SU-DHL-6 (cell line): ENCODE results near the gene GCN1.

Experiments
- CTCF ChIP-seq: fragments of 200-600 bp; sonication (generic); IDR thresholded peaks from one replicate; pipeline ENCODE4 v1.5.1; 2017; ENCODE audit warnings: antibody characterized with exemption, mild to moderate bottlenecking, low read length, moderate library complexity; ENCODE audit not compliant: insufficient read depth, poor library complexity, severe bottlenecking
- EZH2phosphoT487 ChIP-seq: fragments of 200-600 bp; sonication (generic), shearing (Covaris generic); conservative IDR thresholded peaks from 2 replicates; pipeline ENCODE4 v1.6.1; 2018; ENCODE audit warnings: mild to moderate bottlenecking, antibody characterized with exemption, low read length, moderate library complexity, mixed read lengths

- TF ChIP-seq CTCF (no peak), EZH2phosphoT487 (no peak)
Observed at GRCh38 chr12:120121343-120121742, 73.2 kb downstream of the GCN1 start.
